Rectal smooth muscle tissue (tissue), 1 donor: ENCODE results near the gene SLC6A14.

ENCODE experiments used
- H3K27ac ChIP-seq: one replicate; pipeline ENCODE4 v1.7.0; 2013; ENCODE audit warnings: low read depth, low read length, inconsistent platforms
- H3K27me3 ChIP-seq: one replicate; pipeline ENCODE4 v1.7.0; 2013; ENCODE audit warnings: low read length; ENCODE audit not compliant: control insufficient read depth, insufficient read depth
- H3K36me3 ChIP-seq: one replicate; pipeline ENCODE4 v1.7.0; 2013; ENCODE audit warnings: low read length; ENCODE audit not compliant: control insufficient read depth, insufficient read depth
- H3K4me1 ChIP-seq: one replicate; pipeline ENCODE4 v1.7.0; 2013; ENCODE audit warnings: low read length; ENCODE audit not compliant: control insufficient read depth, insufficient read depth
- H3K4me3 ChIP-seq: one replicate; pipeline ENCODE4 v1.7.0; 2013; ENCODE audit warnings: low read length
- H3K9ac ChIP-seq: one replicate; pipeline ENCODE4 v1.7.0; 2013; ENCODE audit warnings: low read length

The SLC6A14 gene

GRCh38 chrX:116490104-116490503, 53.7 kb downstream of the SLC6A14 start:
- H3K27ac ChIP-seq = no peak overlapping the region
- no peak overlapping the region for H3K9ac ChIP-seq
- H3K4me1 ChIP-seq = no peaks in the 10 kb centered on the region
- H3K27me3 ChIP-seq = no peaks in the 10 kb centered on the region
- no peak overlapping the region for H3K4me3 ChIP-seq
- H3K36me3 ChIP-seq = no peaks in the 10 kb centered on the region

GRCh38 chrX:116493271-116493670, 56.9 kb downstream of the SLC6A14 start:
- H3K4me3 ChIP-seq = no peak overlapping the region
- no peaks in the 10 kb centered on the region for H3K4me1 ChIP-seq
- H3K27me3 ChIP-seq = no peaks in the 10 kb centered on the region
- H3K9ac ChIP-seq = no peak overlapping the region
- no peaks in the 10 kb centered on the region for H3K36me3 ChIP-seq
- H3K27ac ChIP-seq = no peak overlapping the region

- no peaks in the 10 kb centered on the region for H3K36me3 ChIP-seq
- no peaks in the 10 kb centered on the region for H3K27me3 ChIP-seq
- H3K4me1 ChIP-seq = no peaks in the 10 kb centered on the region
- no peak overlapping the region for H3K27ac ChIP-seq
- no peak overlapping the region for H3K9ac ChIP-seq
- no peak overlapping the region for H3K4me3 ChIP-seq
These were observed 63.4 kb downstream of the SLC6A14 start for GRCh38 chrX:116499780-116500179.
